ENCODE data around the gene ZNF652.
"Not testable (repeated sequence)": the region's sequence is repeated elsewhere in the genome, so short reads cannot be mapped to it uniquely, and the experiment has no call there.

ZNF652 gene

GRCh38 chr17:49261540-49261939, 100.5 kb downstream of the ZNF652 start:
- not testable (repeated sequence) for DNase-seq (ENCODE audit: low read depth)

GRCh38 chr17:49260817-49261291, 101.2 kb downstream of the ZNF652 start:
- no peak for DNase-seq (ENCODE audit: low read depth)

- peak; percentile 21 for DNase-seq (ENCODE audit: low read depth)
These were observed 101.8 kb downstream of the ZNF652 start for GRCh38 chr17:49260011-49260816.

GRCh38 chr17:49259663-49260010, 102.4 kb downstream of the ZNF652 start:
- DNase-seq (ENCODE audit: low read depth) = no peak

- DNase-seq (ENCODE audit: low read depth) = no peak
These were observed 103.7 kb downstream of the ZNF652 start for GRCh38 chr17:49258394-49258793.

- DNase-seq (ENCODE audit: low read depth) = no peak
These were observed 106.9 kb downstream of the ZNF652 start for GRCh38 chr17:49255125-49255524.

- DNase-seq (ENCODE audit: low read depth) = no peak
These were observed 108.0 kb downstream of the ZNF652 start for GRCh38 chr17:49254066-49254465.

GRCh38 chr17:49252148-49252695, 109.8 kb downstream of the ZNF652 start:
- DNase-seq (ENCODE audit: low read depth) = no peak

GRCh38 chr17:49249890-49250522, 112.0 kb downstream of the ZNF652 start:
- no peak for DNase-seq (ENCODE audit: low read depth)

GRCh38 chr17:49249292-49249794, 112.7 kb downstream of the ZNF652 start:
- no peak for DNase-seq (ENCODE audit: low read depth)

GRCh38 chr17:49247944-49248343, 114.1 kb downstream of the ZNF652 start:
- DNase-seq (ENCODE audit: low read depth) = no peak

GRCh38 chr17:49244839-49245238, 117.2 kb downstream of the ZNF652 start:
- no peak for DNase-seq (ENCODE audit: low read depth)

Data from stimulated activated CD8-positive, alpha-beta memory T cell treated with anti-CD3 and anti-CD28 coated beads, Interleukin-15, amount 100 ng/mL, for 24 hours (primary cell).